K562 (cell line): Measurements from ENCODE around the gene MAP4K4. TPM values are rescaled to one million over a fixed set of nuclear protein-coding genes. Genes with fewer than 3 reads are reported as not detected.

Experiments used
- ATAC-seq: fragments of 200-7000 bp; cut with Tn5 transposase; 3 replicates; pipeline ENCODE4 v1.9.1; 2020; ENCODE audit warnings: moderate library complexity
- BruUV-seq: library from RNA; stranded (reverse); fragments of 400-500 nt; replicated peaks from 2 replicates; lab custom pipeline; 2021; lab: Mats Ljungman, UMichigan
- CTCF ChIA-PET: fragments of 300-600 bp; formaldehyde crosslinking; extraction: SDS; loops from one replicate; lab custom pipeline; 2021; ENCODE audit warnings: low intra/inter-chr PET ratio; lab: Yijun Ruan, JAX
- POLR2A ChIA-PET: fragments of 300-600, 350-650 bp; sonication (Branson Sonifier 250); formaldehyde crosslinking; extraction: SDS; loops from one replicate; lab custom pipeline; 2021; ENCODE audit warnings: antibody characterized with exemption, inconsistent platforms; lab: Yijun Ruan, JAX
- DNase-seq, 4 experiments: peaks; one replicate each; pipeline versions ENCODE4 v3.0.0 to v3.0.0-alpha.2; 2011 to 2018; ENCODE audit warnings: low spot score in 3 of 4, mixed read lengths in 3 of 4; ENCODE audit errors: extremely low read depth in 1 of 4
- FAIRE-seq: peaks from 2 replicates; lab custom pipeline; 2011; peaks lifted over from hg19 to GRCh38; lab: Jason Lieb, UNC
- H2AFZ ChIP-seq: 2 replicates; pipeline ENCODE4 v1.6.0; 2011; ENCODE audit warnings: low read depth, low read length, control low read depth, inconsistent platforms
- H3K27ac ChIP-seq: fragments of 200-600 bp; 3 replicates; pipeline ENCODE4 v1.8.0; 2011; ENCODE audit warnings: low read depth, mild to moderate bottlenecking, control low read depth, inconsistent platforms, low read length, moderate library complexity, mixed read lengths; ENCODE audit errors: extremely low read depth
- H3K27me3 ChIP-seq, 2 experiments: fragments of 300-600 bp in 1 of 2; 2 replicates in 1 of 2; 3 replicates in 1 of 2; pipeline versions ENCODE4 v1.6.0 to v1.8.0; 2011; ENCODE audit warnings: inconsistent platforms in 2 of 2, low read length in 2 of 2, mild to moderate bottlenecking in 1 of 2, mixed read lengths in 1 of 2, moderate library complexity in 1 of 2; ENCODE audit not compliant: control insufficient read depth in 2 of 2, insufficient read depth in 2 of 2
- H3K36me3 ChIP-seq: fragments of 300-600 bp; 3 replicates; pipeline ENCODE4 v1.8.0; 2011; ENCODE audit warnings: mild to moderate bottlenecking, low read length, inconsistent platforms; ENCODE audit not compliant: control insufficient read depth, insufficient read depth
- H3K4me1 ChIP-seq, 2 experiments: fragments of 200-600 bp in 1 of 2; replicated peaks in 1 of 2; 2 replicates in 1 of 2; 3 replicates in 1 of 2; pipeline versions ENCODE4 v1.5.1 to v1.8.0; 2011; ENCODE audit warnings: inconsistent platforms in 2 of 2, low read length in 2 of 2, mild to moderate bottlenecking in 1 of 2, mixed read lengths in 1 of 2, moderate library complexity in 1 of 2; ENCODE audit not compliant: control insufficient read depth in 2 of 2, insufficient read depth in 2 of 2
- H3K4me2 ChIP-seq: 2 replicates; pipeline ENCODE4 v1.6.1; 2011; ENCODE audit warnings: low read length, control low read depth, inconsistent platforms, mixed read lengths; ENCODE audit not compliant: insufficient read depth
- H3K4me3 ChIP-seq: fragments of 200-600 bp; sonication (generic), shearing (Covaris generic); 2 replicates; pipeline ENCODE4 v1.5.1; 2016; ENCODE audit warnings: control low read depth, inconsistent platforms
- H3K79me2 ChIP-seq: fragments of 200-600 bp; 3 replicates; pipeline ENCODE4 v1.8.0; 2011; ENCODE audit warnings: low read length, inconsistent platforms; ENCODE audit not compliant: control insufficient read depth, insufficient read depth
- H3K9ac ChIP-seq, 2 experiments: 2 replicates each; pipeline versions ENCODE4 v1.6.0 to v1.6.1; 2011; ENCODE audit warnings: low read depth in 2 of 2, low read length in 2 of 2, control low read depth in 1 of 2, inconsistent platforms in 1 of 2, mild to moderate bottlenecking in 1 of 2, mixed read lengths in 1 of 2; ENCODE audit not compliant: insufficient read depth in 1 of 2
- H3K9me1 ChIP-seq: one replicate; pipeline ENCODE4 v1.6.0; 2011; ENCODE audit warnings: inconsistent platforms, mild to moderate bottlenecking, low read length, moderate library complexity; ENCODE audit not compliant: control insufficient read depth, insufficient read depth
- H3K9me3 ChIP-seq: replicated peaks from 2 replicates; pipeline ENCODE4 v1.5.1; 2011; ENCODE audit warnings: low read depth, low read length, inconsistent platforms; ENCODE audit not compliant: control insufficient read depth, insufficient read depth
- H4K20me1 ChIP-seq: replicated peaks from 2 replicates; pipeline ENCODE4 v1.6.1; 2011; ENCODE audit warnings: low read length, inconsistent platforms, mixed read lengths; ENCODE audit not compliant: control insufficient read depth, insufficient read depth
- POU5F1 ChIP-seq: fragments of 150-350 bp; IDR thresholded peaks from 2 replicates; pipeline ENCODE4 v1.6.1; 2014; ENCODE audit warnings: borderline replicate concordance, low read length, low read depth, mild to moderate bottlenecking; ENCODE audit not compliant: partially characterized antibody
- PTRF ChIP-seq: fragments of 450-650 bp; IDR thresholded peaks from 2 replicates; pipeline ENCODE4 v1.6.1; 2016; ENCODE audit warnings: mild to moderate bottlenecking, missing genetic modification characterization, missing compliant biosample characterization
- SPI1 ChIP-seq: IDR thresholded peaks from 2 replicates; pipeline ENCODE4 v1.6.1; 2011; ENCODE audit warnings: low read depth, low read length, control low read depth, borderline replicate concordance
- WGBS: fragments of 100-300 bp; shearing (Covaris generic); methylation state at CpG from one replicate; pipeline ENCODE4 v1.1.6; 2016; ENCODE audit warnings: low coverage, mixed read lengths; ENCODE audit not compliant: insufficient coverage; ENCODE audit errors: missing lambda C conversion rate; 5-methylcytosine and 5-hydroxymethylcytosine counted together
- in situ Hi-C: fragments of 300-500 bp; cut with MboI; formaldehyde crosslinking; loops from 4 replicates; pipeline ENCODE4 v1.15.0; 2018; ENCODE audit warnings: inconsistent platforms, mixed read lengths
- intact Hi-C: fragments of 100-400 bp; cut with micrococcal nuclease; formaldehyde crosslinking; loops from 2 replicates; pipeline ENCODE4 v1.14.2; 2022
- polyA plus RNA-seq, 8 experiments: library from polyadenylated mRNA; depleted of rRNA in 4 of 8; stranded (reverse) in 5 of 8; unstranded in 3 of 8; fragments of >200 nt; fragmentation: Nextera tagmentation in 2 of 8; fragmentation: Illumina TruSeq in 1 of 8; extraction: Ambion mirVana in 2 of 8; extraction: Trizol in 1 of 8; gene quantifications; 2 replicates each; pipeline versions ENCODE4 v1.2.1 to v1.2.3, GENCODE V29; 2011 to 2014; ENCODE audit warnings: inconsistent platforms in 1 of 8, missing spikeins in 1 of 8
- total RNA-seq, 7 experiments: library from RNA; depleted of rRNA in 6 of 7; stranded (reverse); fragments of >200 nt in 6 of 7; fragmentation: Illumina TruSeq in 2 of 7; extraction: Trizol in 2 of 7; gene quantifications; 2 replicates each; pipeline versions ENCODE4 v1.2.1 to v1.2.3, GENCODE V29; 2011 to 2021; ENCODE audit warnings: low replicate concordance in 1 of 7

MAP4K4 gene
- total and polyA plus RNA-seq, 9 of the 15 experiments (the other 6 are each of a cell fraction or from before 2014, with no cell fraction given): 7.6 to 76.4 (median 50.6) TPM

DNA sequence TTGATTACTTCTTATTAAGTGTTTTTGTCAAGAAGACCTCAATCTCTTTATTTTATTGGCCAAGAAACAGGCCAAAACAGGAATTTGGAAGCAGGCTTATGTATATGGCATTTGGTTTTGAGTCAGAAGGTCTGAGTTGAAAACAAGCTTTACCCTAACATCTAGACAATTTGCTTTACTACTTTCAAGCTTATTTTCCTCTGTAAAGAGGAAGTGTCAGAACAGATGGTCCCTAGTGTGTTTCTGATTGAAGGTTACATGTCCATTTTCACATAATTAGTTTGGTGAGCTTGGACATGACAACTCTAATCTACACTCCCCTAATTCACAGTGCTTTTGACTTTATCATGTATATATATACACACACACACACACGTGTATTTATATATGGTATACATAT, 19.8 kb upstream of the MAP4K4 start:
- no peak overlapping the region for H3K4me3 ChIP-seq
- no peak overlapping the region for H3K27ac ChIP-seq
- intact Hi-C loops: no loop called here
- no peak for DNase-seq
- in situ Hi-C loops: no loop called here
- H4K20me1 ChIP-seq: no peaks in the 10 kb centered on the region
- no peak overlapping the region for H3K9ac ChIP-seq
- H3K4me2 ChIP-seq: no peak overlapping the region
- H3K79me2 ChIP-seq: no peaks in the 10 kb centered on the region
- H3K9me3 ChIP-seq: peaks cover 2% of the 10 kb centered on the region; the same call in 1 of the 2 replicates
- FAIRE-seq: no peak
- ChIA-PET CTCF (no interaction called here), POLR2A (no interaction called here)
- no peaks in the 10 kb centered on the region for H3K9me1 ChIP-seq
- no peak for ATAC-seq
- H3K27me3 ChIP-seq: no peaks in the 10 kb centered on the region
- peaks cover 3% of the 10 kb centered on the region in 2 experiments; a peak in 2 of 5 replicates for H3K4me1 ChIP-seq
- H3K36me3 ChIP-seq: no peaks in the 10 kb centered on the region
- WGBS: 10% methylated on average over 1 of the region's 1 CpG
- BruUV-seq: no TSS peak
- H2AFZ ChIP-seq: no peak overlapping the region
- TF ChIP-seq POU5F1 (no peak), SPI1 (peak; percentile 67)
- TF ChIP-seq, all 486 proteins: peak for 1

DNA sequence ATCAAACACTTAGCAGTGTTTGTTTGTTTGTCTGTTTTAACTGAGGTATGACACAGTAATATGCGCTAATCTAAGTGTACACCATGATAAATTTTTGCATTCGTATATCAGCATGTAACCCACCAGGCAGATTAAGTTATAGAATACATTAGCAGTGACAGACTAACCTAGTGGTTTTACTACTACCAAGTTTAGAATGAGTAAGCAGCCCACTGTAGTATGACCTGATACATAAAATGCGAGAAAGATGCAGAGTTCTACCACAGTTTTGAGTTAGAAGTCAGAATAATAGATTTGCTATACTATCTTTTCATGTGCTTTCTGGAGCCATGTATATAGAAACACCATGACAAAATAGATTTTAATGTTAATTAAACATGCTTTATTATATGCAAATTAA, 19.1 kb upstream of the MAP4K4 start:
- Histone ChIP-seq H3K4me2 (no peak overlapping the region), H3K9me1 (no peaks in the 10 kb centered on the region), H3K9me3 (0 out of 2 replicates have a peak, but pooled peaks cover 2% of the 10 kb centered on the region), H3K27me3 (no peaks in the 10 kb centered on the region), H2AFZ (no peak overlapping the region), H3K27ac (no peak overlapping the region), H3K79me2 (no peaks in the 10 kb centered on the region), H3K9ac (no peak overlapping the region), H3K4me3 (no peak overlapping the region), H4K20me1 (no peaks in the 10 kb centered on the region), H3K36me3 (no peaks in the 10 kb centered on the region), H3K4me1 (peaks cover 3% of the 10 kb centered on the region in 2 experiments; a peak in 2 of 5 replicates)
- TF ChIP-seq PTRF: no peak
- WGBS: 83% methylated on average over 3 of the region's 3 CpGs
- in situ Hi-C loops: no loop called here
- BruUV-seq: no TSS peak
- ChIA-PET CTCF (no interaction called here), POLR2A (no interaction called here)
- ATAC-seq: no peak
- intact Hi-C loops: no loop called here
- DNase-seq: no peak
- FAIRE-seq: no peak
